ENCODE results near the gene GRIN2A. TPM values are rescaled to one million over a fixed set of nuclear protein-coding genes. Genes with fewer than 3 reads are reported as not detected.

The GRIN2A gene
- total and polyA plus RNA-seq, 2 of the 8 experiments (the other 6 are each of a cell fraction or from before 2014, with no cell fraction given) = 0.18 to 1.8 TPM

DNA sequence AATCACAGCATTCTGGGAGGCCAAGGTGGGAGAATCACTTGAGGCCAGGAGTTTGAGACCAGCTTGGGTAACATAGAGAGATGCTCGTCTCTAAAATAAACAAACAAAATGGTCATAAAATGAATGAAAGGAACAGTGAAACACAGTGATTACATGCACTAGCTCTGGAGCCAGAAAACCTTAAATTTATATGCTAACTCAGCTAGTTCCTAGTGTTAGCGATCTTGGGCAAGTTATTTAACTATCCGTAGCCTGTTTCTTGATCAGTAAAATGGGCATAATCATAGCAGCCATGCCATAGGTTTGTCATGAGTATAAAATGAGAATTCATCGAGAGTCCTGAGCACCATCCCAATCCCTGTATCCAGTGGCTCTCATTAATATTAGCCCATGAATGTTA is 271.0 kb downstream of the GRIN2A start:
- WGBS, 2 experiments (ENCODE audit: extremely low coverage in 1 of 2, insufficient coverage in 1 of 2, insufficient read length in 1 of 2, insufficient replicate concordance in 2 of 2, low coverage in 1 of 2, low lambda C conversion rate in 2 of 2, missing lambda C conversion rate in 1 of 2) = 94% methylated on average over 4 of the region's 4 CpGs; no CpG with 5 or more reads in 1 of the 2 experiments
- POLR2A ChIA-PET (ENCODE audit: partially characterized antibody) = no interaction called here
- Histone ChIP-seq H3K18ac (ENCODE audit: extremely low read depth, low read length) (no peak overlapping the region), H3K23ac (ENCODE audit: insufficient read length) (no peak overlapping the region), H4K5ac (ENCODE audit: insufficient read length, low read depth, low read length) (no peak overlapping the region), H3K27ac (ENCODE audit: low read depth, low read length) (no peak overlapping the region), H3K56ac (replicated peaks; ENCODE audit: insufficient read length, low read depth, low read length) (no peak overlapping the region), H2BK12ac (ENCODE audit: low read depth, low read length) (no peak overlapping the region), H3K36me3 (ENCODE audit: control insufficient read depth in 2 of 4, insufficient read depth in 4 of 4, low read length in 3 of 4) (no peaks in the 10 kb centered on the region), H3K4me1 (replicated peaks in 1 of 4; ENCODE audit: control insufficient read depth in 3 of 4, insufficient read depth in 4 of 4, low read length in 3 of 4) (no peaks in the 10 kb centered on the region; a peak in 1 of 7 replicates), H4K20me1 (replicated peaks in 1 of 2; ENCODE audit: control insufficient read depth in 1 of 2, insufficient read depth in 2 of 2, low read length in 2 of 2) (no peaks in the 10 kb centered on the region), H4K91ac (replicated peaks; ENCODE audit: insufficient read length, low read length) (no peak overlapping the region), H2BK120ac (replicated peaks; ENCODE audit: low read depth, low read length) (no peak overlapping the region), H3K4me3 (ENCODE audit: extremely low read depth in 1 of 4, insufficient read depth in 2 of 4, low read depth in 3 of 4, low read length in 4 of 4) (no peak overlapping the region), H3K14ac (ENCODE audit: insufficient read length) (no peak overlapping the region), H2BK5ac (ENCODE audit: low read depth, low read length) (no peak overlapping the region), H3K4ac (replicated peaks; ENCODE audit: insufficient read length, low read depth, low read length) (no peak overlapping the region), H3K27me3 (replicated peaks in 1 of 4; ENCODE audit: control insufficient read depth in 3 of 4, extremely low read depth in 1 of 4, insufficient read depth in 3 of 4, low read length in 3 of 4) (no peaks in the 10 kb centered on the region), H3K79me2 (ENCODE audit: control insufficient read depth in 1 of 2, insufficient read depth in 2 of 2, low read length in 2 of 2) (no peaks in the 10 kb centered on the region), H4K8ac (ENCODE audit: extremely low read depth, insufficient read depth, low read length) (no peak overlapping the region), H2BK15ac (ENCODE audit: low read length) (no peak overlapping the region), H3K79me1 (ENCODE audit: low read depth, low read length) (no peaks in the 10 kb centered on the region), H3K4me2 (ENCODE audit: insufficient read depth in 1 of 2, low read depth in 2 of 2, low read length in 2 of 2) (no peak overlapping the region), H3K9me3 (ENCODE audit: insufficient read depth in 2 of 2, low read depth in 1 of 2, low read length in 1 of 2) (no peaks in the 10 kb centered on the region), H2AFZ (ENCODE audit: low read length) (no peak overlapping the region), H3K9ac (replicated peaks in 1 of 4; ENCODE audit: extremely low read depth in 1 of 4, low read depth in 3 of 4, low read length in 3 of 4) (no peak overlapping the region), H2AK5ac (ENCODE audit: low read depth, low read length) (no peak overlapping the region), H3K23me2 (ENCODE audit: low read depth, low read length) (no peaks in the 10 kb centered on the region), H2BK20ac (ENCODE audit: low read length) (no peak overlapping the region)
- CTCF ChIA-PET (ENCODE audit: partially characterized antibody) = interaction anchor here (0.7 kb wide), 1 partner anchor 9 kb away, joined by 3 read pairs; no protein-coding TSS in a partner anchor
- no peak for FAIRE-seq
- DNase-seq (ENCODE audit: low read depth in 1 of 2, low spot score in 2 of 2) = no peak
- TF ChIP-seq TCF12 (IDR thresholded peaks at IDR 0.05; ENCODE audit: low read depth, low read length) (no peak), EGR1 (IDR thresholded peaks at IDR 0.05; ENCODE audit: borderline replicate concordance, low read depth, low read length) (no peak), MAFK (IDR thresholded peaks at IDR 0.05; ENCODE audit: low read depth, low read length) (no peak), GTF2F1 (IDR thresholded peaks at IDR 0.05; ENCODE audit: borderline replicate concordance, low read depth, low read length) (no peak), TAF7 (optimal IDR thresholded peaks at IDR 0.05; ENCODE audit: borderline replicate concordance, low read depth, low read length) (no peak), JUND (IDR thresholded peaks at IDR 0.05; ENCODE audit: low read length) (no peak), POU5F1 (IDR thresholded peaks at IDR 0.05; ENCODE audit: low read depth, low read length) (no peak), RBBP5 (IDR thresholded peaks at IDR 0.05; ENCODE audit: borderline replicate concordance, low read depth, low read length) (no peak), FOSL1 (IDR thresholded peaks at IDR 0.05; ENCODE audit: insufficient read depth, low read depth, low read length) (no peak), SP2 (IDR thresholded peaks at IDR 0.05; ENCODE audit: low read length) (no peak)
